SK-N-SH treated with all-trans-retinoic acid at 6 μM for 48 hours (cell line): ENCODE data around the gene RANBP1.

Experiments
- ATAC-seq: fragments of 200-7000 bp; cut with Tn5 transposase; 3 replicates; pipeline ENCODE4 v1.9.1; 2020; ENCODE audit warnings: mild to moderate bottlenecking, moderate library complexity
- BACH2 ChIP-seq: fragments of 250-450 bp; sonication (Bioruptor Pico); IDR thresholded peaks from 2 replicates; pipeline ENCODE4 v1.9.0; 2021; ENCODE audit warnings: mild to moderate bottlenecking, borderline replicate concordance
- CREB5 ChIP-seq: fragments of 250-450 bp; sonication (Bioruptor Pico); IDR thresholded peaks from 2 replicates; pipeline ENCODE4 v1.5.1; 2020; ENCODE audit warnings: low read depth, mild to moderate bottlenecking, moderate library complexity
- CSDC2 ChIP-seq: fragments of 250-450 bp; sonication (Bioruptor Pico); IDR thresholded peaks from 2 replicates; pipeline ENCODE4 v1.5.0; 2020; ENCODE audit warnings: mild to moderate bottlenecking, moderate library complexity
- CSRNP3 ChIP-seq: fragments of 250-450 bp; sonication (Bioruptor Pico); IDR thresholded peaks from 2 replicates; pipeline ENCODE4 v1.5.1; 2021; ENCODE audit warnings: mild to moderate bottlenecking, moderate library complexity
- GLIS3 ChIP-seq: fragments of 250-450 bp; sonication (Bioruptor Pico); IDR thresholded peaks from 2 replicates; pipeline ENCODE4 v1.5.0; 2020; ENCODE audit warnings: mild to moderate bottlenecking, moderate library complexity
- ISL1 ChIP-seq: fragments of 250-450 bp; sonication (Bioruptor Pico); IDR thresholded peaks from 2 replicates; pipeline ENCODE4 v2.1.2; 2022; ENCODE audit warnings: mild to moderate bottlenecking, moderate library complexity
- OSR1 ChIP-seq: fragments of 250-450 bp; sonication (Bioruptor Pico); IDR thresholded peaks from 2 replicates; pipeline ENCODE4 v1.8.0; 2022; ENCODE audit warnings: moderate library complexity, mild to moderate bottlenecking, inconsistent platforms
- PATZ1 ChIP-seq: fragments of 250-450 bp; sonication (Bioruptor Pico); IDR thresholded peaks from 2 replicates; pipeline ENCODE4 v1.8.0; 2020; ENCODE audit warnings: mild to moderate bottlenecking, moderate library complexity, borderline replicate concordance
- POU6F1 ChIP-seq: fragments of 250-450 bp; sonication (Bioruptor Pico); IDR thresholded peaks from 2 replicates; pipeline ENCODE4 v1.8.0; 2021; ENCODE audit warnings: low read depth, mild to moderate bottlenecking, moderate library complexity, borderline replicate concordance
- PPARA ChIP-seq: fragments of 250-450 bp; sonication (Bioruptor Pico); IDR thresholded peaks from 2 replicates; pipeline ENCODE4 v1.5.0; 2020; ENCODE audit warnings: mild to moderate bottlenecking, borderline replicate concordance
- RARB ChIP-seq: fragments of 250-450 bp; sonication (Bioruptor Pico); IDR thresholded peaks from 2 replicates; pipeline ENCODE4 v1.8.0; 2021; ENCODE audit warnings: mild to moderate bottlenecking, moderate library complexity
- TCF4 ChIP-seq: fragments of 250-450 bp; sonication (Bioruptor Pico); IDR thresholded peaks from 2 replicates; pipeline ENCODE4 v1.8.0; 2021; ENCODE audit warnings: mild to moderate bottlenecking, moderate library complexity, borderline replicate concordance
- TOX ChIP-seq: fragments of 250-450 bp; sonication (Bioruptor Pico); IDR thresholded peaks from 2 replicates; pipeline ENCODE4 v1.8.0; 2021; ENCODE audit warnings: mild to moderate bottlenecking, moderate library complexity, borderline replicate concordance
- TSHZ2 ChIP-seq: fragments of 250-450 bp; sonication (Bioruptor Pico); IDR thresholded peaks from 2 replicates; pipeline ENCODE4 v1.5.0; 2020; ENCODE audit warnings: mild to moderate bottlenecking, moderate library complexity
- ZC3H10 ChIP-seq: fragments of 250-450 bp; sonication (Bioruptor Pico); IDR thresholded peaks from 2 replicates; pipeline ENCODE4 v1.5.1; 2021; ENCODE audit warnings: mild to moderate bottlenecking, moderate library complexity
- ZFP3 ChIP-seq: fragments of 250-450 bp; sonication (Bioruptor Pico); IDR thresholded peaks from 2 replicates; pipeline ENCODE4 v1.5.0; 2020; ENCODE audit warnings: mild to moderate bottlenecking, moderate library complexity
- ZFP30 ChIP-seq: fragments of 450-650 bp; formaldehyde crosslinking; IDR thresholded peaks from 2 replicates; pipeline ENCODE4 v1.5.0; 2022; ENCODE audit warnings: mild to moderate bottlenecking, moderate library complexity
- ZNF565 ChIP-seq: fragments of 450-650 bp; formaldehyde crosslinking; conservative IDR thresholded peaks from 2 replicates; pipeline ENCODE4 v1.5.0; 2020; ENCODE audit warnings: low read depth, mild to moderate bottlenecking, moderate library complexity
- ZNF70 ChIP-seq: fragments of 450-650 bp; formaldehyde crosslinking; IDR thresholded peaks from 2 replicates; pipeline ENCODE4 v1.5.0; 2020; ENCODE audit warnings: mild to moderate bottlenecking, moderate library complexity
- ZNF8 ChIP-seq: fragments of 450-650 bp; formaldehyde crosslinking; IDR thresholded peaks from 2 replicates; pipeline ENCODE4 v1.5.0; 2020; ENCODE audit warnings: mild to moderate bottlenecking, moderate library complexity

RANBP1 gene

GRCh38 chr22:20173772-20174171 lies 57.9 kb downstream of the RANBP1 start:
- no peak for ATAC-seq
- no peak for TF ChIP-seq ZNF8
- TF ChIP-seq TSHZ2 (CRISPR knock-in tag) = no peak
- TF ChIP-seq ZNF70 (CRISPR knock-in tag) = no peak
- TF ChIP-seq ZFP3 (CRISPR knock-in tag) = no peak
- TF ChIP-seq RARB (CRISPR knock-in tag) = no peak
- no peak for TF ChIP-seq ISL1 (CRISPR knock-in tag)
- no peak for TF ChIP-seq ZFP30 (CRISPR knock-in tag)
- TF ChIP-seq ZC3H10 (CRISPR knock-in tag) = no peak
- no peak for TF ChIP-seq GLIS3
- no peak for TF ChIP-seq CSDC2 (CRISPR knock-in tag)

- TF ChIP-seq GLIS3 = no peak
- peak; percentile 90; the same call in 1 of the 2 replicates for TF ChIP-seq ZFP3 (CRISPR knock-in tag)
- no peak for TF ChIP-seq PATZ1 (CRISPR knock-in tag)
- TF ChIP-seq ZC3H10 (CRISPR knock-in tag) = no peak
- TF ChIP-seq ZNF565 = no peak
- ATAC-seq = peak; percentile 70
Observed at GRCh38 chr22:20174785-20175596, 59.1 kb downstream of the RANBP1 start.

- TF ChIP-seq TOX = no peak
- no peak for TF ChIP-seq ZNF565
- TF ChIP-seq TSHZ2 (CRISPR knock-in tag) = no peak
- no peak for TF ChIP-seq PATZ1 (CRISPR knock-in tag)
- TF ChIP-seq BACH2 (CRISPR knock-in tag) = no peak
- no peak for TF ChIP-seq ISL1 (CRISPR knock-in tag)
- no peak for TF ChIP-seq GLIS3
- TF ChIP-seq OSR1 = no peak
- no peak for TF ChIP-seq CSDC2 (CRISPR knock-in tag)
- no peak for TF ChIP-seq POU6F1
- no peak for TF ChIP-seq PPARA
- no peak for TF ChIP-seq TCF4 (CRISPR knock-in tag)
- TF ChIP-seq CREB5 (CRISPR knock-in tag) = no peak
- no peak for TF ChIP-seq ZNF8
- no peak for TF ChIP-seq CSRNP3
- TF ChIP-seq ZNF70 (CRISPR knock-in tag) = no peak
- no peak for TF ChIP-seq ZFP30 (CRISPR knock-in tag)
- TF ChIP-seq RARB (CRISPR knock-in tag) = no peak
- TF ChIP-seq, all 23 proteins: peak for 0
- peak; percentile 51 for ATAC-seq
Observed at GRCh38 chr22:20175597-20175900, 59.6 kb downstream of the RANBP1 start.
